Panc1 (cell line): ENCODE measurements around the gene GPRC5C.

Source experiments
- POLR2AphosphoS5 ChIP-seq: IDR thresholded peaks from 2 replicates; pipeline ENCODE4 v1.6.1; 2012; ENCODE audit warnings: mild to moderate bottlenecking, low read depth, low read length, moderate library complexity
- SIN3A ChIP-seq: IDR thresholded peaks from 2 replicates; pipeline ENCODE4 v1.6.1; 2012; ENCODE audit warnings: low read depth, mild to moderate bottlenecking, low read length, moderate library complexity, borderline replicate concordance; ENCODE audit not compliant: insufficient read depth
- TF ChIP-seq, protein P1 (sequence below): fragments of 450-650 bp; IDR thresholded peaks from 2 replicates; pipeline ENCODE4 v1.5.1; 2017; ENCODE audit warnings: mild to moderate bottlenecking
- TF ChIP-seq, protein P2 (sequence below), 2 experiments: IDR thresholded peaks; 2 replicates each; pipeline ENCODE4 v1.6.1; 2011 to 2012; ENCODE audit warnings: low read depth in 2 of 2, control low read depth in 1 of 2, low read length in 1 of 2, mild to moderate bottlenecking in 1 of 2, moderate library complexity in 1 of 2; ENCODE audit not compliant: insufficient read depth in 1 of 2

DNA sequence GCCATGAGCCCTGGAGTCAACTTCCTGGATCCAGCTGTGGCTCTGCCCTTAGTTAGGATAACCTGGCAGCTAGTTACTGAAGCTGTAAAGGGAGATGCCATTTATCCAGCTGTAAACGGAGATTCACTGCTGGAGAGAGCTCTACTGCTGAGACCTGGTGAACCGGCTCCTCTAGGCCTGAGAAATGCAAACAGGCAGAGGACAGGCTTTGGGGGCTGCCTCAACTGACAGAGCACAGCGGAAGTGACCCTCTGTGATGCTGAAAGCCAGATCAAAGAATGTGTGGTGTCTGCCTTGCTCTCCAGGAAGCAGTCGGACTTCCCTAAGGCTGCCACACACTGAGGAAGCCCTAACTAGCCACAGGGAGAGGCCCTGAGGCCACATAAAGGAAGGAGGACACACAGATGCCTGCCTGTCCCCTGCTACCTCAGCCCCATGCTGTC lies 21.9 kb upstream of the GPRC5C start:
- TF ChIP-seq, protein P1, sequence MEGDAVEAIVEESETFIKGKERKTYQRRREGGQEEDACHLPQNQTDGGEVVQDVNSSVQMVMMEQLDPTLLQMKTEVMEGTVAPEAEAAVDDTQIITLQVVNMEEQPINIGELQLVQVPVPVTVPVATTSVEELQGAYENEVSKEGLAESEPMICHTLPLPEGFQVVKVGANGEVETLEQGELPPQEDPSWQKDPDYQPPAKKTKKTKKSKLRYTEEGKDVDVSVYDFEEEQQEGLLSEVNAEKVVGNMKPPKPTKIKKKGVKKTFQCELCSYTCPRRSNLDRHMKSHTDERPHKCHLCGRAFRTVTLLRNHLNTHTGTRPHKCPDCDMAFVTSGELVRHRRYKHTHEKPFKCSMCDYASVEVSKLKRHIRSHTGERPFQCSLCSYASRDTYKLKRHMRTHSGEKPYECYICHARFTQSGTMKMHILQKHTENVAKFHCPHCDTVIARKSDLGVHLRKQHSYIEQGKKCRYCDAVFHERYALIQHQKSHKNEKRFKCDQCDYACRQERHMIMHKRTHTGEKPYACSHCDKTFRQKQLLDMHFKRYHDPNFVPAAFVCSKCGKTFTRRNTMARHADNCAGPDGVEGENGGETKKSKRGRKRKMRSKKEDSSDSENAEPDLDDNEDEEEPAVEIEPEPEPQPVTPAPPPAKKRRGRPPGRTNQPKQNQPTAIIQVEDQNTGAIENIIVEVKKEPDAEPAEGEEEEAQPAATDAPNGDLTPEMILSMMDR: no peak
- no peak for TF ChIP-seq SIN3A
- TF ChIP-seq, protein P2, sequence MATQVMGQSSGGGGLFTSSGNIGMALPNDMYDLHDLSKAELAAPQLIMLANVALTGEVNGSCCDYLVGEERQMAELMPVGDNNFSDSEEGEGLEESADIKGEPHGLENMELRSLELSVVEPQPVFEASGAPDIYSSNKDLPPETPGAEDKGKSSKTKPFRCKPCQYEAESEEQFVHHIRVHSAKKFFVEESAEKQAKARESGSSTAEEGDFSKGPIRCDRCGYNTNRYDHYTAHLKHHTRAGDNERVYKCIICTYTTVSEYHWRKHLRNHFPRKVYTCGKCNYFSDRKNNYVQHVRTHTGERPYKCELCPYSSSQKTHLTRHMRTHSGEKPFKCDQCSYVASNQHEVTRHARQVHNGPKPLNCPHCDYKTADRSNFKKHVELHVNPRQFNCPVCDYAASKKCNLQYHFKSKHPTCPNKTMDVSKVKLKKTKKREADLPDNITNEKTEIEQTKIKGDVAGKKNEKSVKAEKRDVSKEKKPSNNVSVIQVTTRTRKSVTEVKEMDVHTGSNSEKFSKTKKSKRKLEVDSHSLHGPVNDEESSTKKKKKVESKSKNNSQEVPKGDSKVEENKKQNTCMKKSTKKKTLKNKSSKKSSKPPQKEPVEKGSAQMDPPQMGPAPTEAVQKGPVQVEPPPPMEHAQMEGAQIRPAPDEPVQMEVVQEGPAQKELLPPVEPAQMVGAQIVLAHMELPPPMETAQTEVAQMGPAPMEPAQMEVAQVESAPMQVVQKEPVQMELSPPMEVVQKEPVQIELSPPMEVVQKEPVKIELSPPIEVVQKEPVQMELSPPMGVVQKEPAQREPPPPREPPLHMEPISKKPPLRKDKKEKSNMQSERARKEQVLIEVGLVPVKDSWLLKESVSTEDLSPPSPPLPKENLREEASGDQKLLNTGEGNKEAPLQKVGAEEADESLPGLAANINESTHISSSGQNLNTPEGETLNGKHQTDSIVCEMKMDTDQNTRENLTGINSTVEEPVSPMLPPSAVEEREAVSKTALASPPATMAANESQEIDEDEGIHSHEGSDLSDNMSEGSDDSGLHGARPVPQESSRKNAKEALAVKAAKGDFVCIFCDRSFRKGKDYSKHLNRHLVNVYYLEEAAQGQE (IDR thresholded peaks at IDR 0.05; ENCODE audit: insufficient read depth in 1 of 2, low read depth in 2 of 2, low read length in 1 of 2): no peak
- TF ChIP-seq POLR2AphosphoS5: no peak
